ENCODE data around the gene APPBP2.

APPBP2 gene

DNA sequence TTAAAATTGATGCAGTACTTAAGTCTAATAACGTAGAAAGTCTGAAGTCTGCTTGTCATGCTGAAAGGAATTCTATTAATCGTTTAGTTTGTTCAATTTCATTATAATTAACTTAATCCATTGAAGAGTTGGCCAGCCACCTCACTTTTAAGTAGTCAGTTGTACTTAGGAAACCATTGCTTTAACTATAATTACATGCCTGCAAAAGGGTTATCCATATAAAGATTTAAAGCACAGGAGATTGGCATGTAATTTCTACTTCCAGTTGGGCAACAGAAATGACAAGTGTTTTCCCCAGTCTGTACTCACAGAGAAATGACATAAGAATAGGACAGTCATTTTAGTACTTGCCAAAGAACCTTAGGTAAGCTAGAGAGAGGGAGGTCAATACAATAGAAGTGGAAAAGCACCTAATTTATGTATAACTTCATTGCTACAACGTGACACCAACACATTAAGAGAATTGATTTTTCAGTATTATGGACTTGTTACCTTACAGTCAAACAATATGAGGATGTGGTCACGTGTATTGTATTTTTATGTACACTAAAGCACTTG, 130.5 kb downstream of the APPBP2 start:
- no peak overlapping the region for H3K4me3 ChIP-seq (ENCODE audit: control insufficient read depth, low read depth, low read length)
- TF ChIP-seq, protein P1, sequence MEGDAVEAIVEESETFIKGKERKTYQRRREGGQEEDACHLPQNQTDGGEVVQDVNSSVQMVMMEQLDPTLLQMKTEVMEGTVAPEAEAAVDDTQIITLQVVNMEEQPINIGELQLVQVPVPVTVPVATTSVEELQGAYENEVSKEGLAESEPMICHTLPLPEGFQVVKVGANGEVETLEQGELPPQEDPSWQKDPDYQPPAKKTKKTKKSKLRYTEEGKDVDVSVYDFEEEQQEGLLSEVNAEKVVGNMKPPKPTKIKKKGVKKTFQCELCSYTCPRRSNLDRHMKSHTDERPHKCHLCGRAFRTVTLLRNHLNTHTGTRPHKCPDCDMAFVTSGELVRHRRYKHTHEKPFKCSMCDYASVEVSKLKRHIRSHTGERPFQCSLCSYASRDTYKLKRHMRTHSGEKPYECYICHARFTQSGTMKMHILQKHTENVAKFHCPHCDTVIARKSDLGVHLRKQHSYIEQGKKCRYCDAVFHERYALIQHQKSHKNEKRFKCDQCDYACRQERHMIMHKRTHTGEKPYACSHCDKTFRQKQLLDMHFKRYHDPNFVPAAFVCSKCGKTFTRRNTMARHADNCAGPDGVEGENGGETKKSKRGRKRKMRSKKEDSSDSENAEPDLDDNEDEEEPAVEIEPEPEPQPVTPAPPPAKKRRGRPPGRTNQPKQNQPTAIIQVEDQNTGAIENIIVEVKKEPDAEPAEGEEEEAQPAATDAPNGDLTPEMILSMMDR (IDR thresholded peaks at IDR 0.05; ENCODE audit: control insufficient read depth, insufficient read depth, low read depth, low read length, missing control alignments): no peak
- no peak for DNase-seq (ENCODE audit: low read depth)

DNA sequence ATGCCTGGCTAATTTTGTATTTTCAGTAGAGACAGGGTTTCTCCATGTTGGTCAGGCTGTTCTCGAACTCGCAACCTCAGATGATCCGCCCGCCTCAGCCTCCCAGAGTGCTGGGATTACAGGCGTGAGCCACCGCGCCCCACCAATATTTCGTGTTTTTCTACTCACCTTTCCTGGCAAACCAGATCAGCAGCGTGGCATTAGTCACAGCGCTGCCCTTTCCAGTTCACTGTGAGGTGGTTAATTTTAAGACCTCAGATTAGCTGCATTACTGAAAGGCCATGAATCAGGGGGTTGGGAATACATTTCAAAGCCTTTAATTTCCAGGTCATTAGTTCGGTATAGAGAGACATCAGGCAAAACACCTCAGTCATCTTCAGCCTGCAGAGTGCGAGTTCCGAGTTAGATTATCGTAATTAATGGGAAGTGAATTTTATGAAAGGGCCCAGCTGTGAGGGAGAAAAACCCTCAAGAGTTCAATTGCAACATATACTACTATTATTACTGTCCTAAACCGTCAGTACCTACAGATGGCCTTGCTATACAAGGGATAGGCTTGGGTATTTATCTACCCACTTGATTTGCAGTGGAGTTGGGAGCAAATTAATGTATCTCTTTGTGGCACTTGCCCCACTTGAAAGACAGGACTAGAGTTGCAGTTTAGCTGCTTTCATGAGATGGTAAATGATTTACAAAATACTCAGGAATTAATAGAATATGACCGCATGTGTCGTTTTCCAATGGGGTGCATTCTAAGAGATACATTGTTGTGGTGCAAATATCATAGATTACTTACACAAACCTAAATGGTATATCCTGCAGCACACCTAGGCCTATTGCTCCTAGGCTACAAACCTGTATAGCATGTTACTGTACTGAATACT, 132.0 kb downstream of the APPBP2 start:
- TF ChIP-seq, protein P1 (IDR thresholded peaks at IDR 0.05; ENCODE audit: control insufficient read depth, insufficient read depth, low read depth, low read length, missing control alignments): no peak
- no peak overlapping the region for H3K4me3 ChIP-seq (ENCODE audit: control insufficient read depth, low read depth, low read length)
- DNase-seq (ENCODE audit: low read depth): no peak
